Measurements from ENCODE around the gene KIF21B. TPM values are rescaled to one million over a fixed set of nuclear protein-coding genes. Genes with fewer than 3 reads are reported as not detected.
"Not testable (repeated sequence)": the region's sequence is repeated elsewhere in the genome, so short reads cannot be mapped to it uniquely, and the experiment has no call there.

KIF21B gene
- total RNA-seq, 1 experiment from 2014 or later = 0.14 TPM

DNA sequence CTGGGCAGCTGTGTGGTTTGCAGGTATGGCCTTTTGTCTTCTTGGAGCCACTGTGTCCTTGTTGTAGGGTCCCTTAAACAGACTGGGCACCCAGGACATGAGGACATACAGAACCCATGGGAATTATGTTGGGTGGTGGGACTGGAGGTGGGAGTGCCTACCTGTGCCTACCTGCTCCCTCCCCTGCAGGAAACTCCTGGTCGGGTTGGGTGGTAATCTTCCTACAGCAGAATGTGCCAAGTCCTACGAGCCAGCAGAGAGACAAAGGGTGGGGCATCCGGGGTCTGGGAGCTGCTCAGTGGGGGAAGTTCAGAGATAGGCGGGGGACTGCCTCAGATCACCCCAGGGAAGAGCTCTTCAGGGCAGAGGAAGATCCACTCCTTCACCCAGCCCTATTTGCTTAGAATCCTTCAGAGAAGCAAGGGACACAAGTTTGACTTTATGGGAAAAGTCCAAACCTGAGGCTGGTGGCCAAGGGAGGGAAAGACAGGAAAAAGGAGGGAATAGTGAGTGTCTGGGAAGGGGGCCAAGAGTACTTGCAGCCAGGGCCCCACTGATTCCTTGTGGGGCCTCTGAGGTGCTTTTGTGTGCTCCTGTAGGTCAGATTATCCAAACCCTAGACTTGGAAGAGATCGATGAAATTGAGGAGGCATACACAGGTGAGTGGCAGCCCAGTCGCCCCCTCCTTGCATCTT lies 58.3 kb downstream of the KIF21B start:
- no peak for DNase-seq (ENCODE audit: low read depth)
- in situ Hi-C loops (cut with HindIII; ENCODE audit: low pct_unique_long_range_greater_than_20kb, low sequenced_read_pairs) = no loop called here

DNA sequence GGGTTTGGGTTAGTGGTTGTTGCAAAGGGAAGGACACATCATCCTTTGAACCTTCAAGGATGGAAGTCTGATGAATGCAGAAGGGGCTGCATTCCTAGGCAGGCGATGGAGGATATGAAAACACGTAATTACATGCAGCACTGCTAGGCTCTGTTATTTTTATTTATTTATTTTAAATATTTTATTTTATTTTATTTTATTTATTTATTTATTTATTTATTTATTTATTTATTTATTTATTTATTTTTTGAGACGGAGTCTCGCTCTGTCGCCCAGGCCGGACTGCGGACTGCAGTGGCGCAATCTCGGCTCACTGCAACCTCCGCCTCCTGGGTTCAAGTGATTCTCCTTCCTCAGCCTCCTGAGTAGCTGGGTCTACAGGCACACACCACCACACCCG lies 59.6 kb downstream of the KIF21B start:
- in situ Hi-C loops (cut with HindIII; ENCODE audit: low pct_unique_long_range_greater_than_20kb, low sequenced_read_pairs); DNase-seq (ENCODE audit: low read depth): not testable (repeated sequence)

DNA sequence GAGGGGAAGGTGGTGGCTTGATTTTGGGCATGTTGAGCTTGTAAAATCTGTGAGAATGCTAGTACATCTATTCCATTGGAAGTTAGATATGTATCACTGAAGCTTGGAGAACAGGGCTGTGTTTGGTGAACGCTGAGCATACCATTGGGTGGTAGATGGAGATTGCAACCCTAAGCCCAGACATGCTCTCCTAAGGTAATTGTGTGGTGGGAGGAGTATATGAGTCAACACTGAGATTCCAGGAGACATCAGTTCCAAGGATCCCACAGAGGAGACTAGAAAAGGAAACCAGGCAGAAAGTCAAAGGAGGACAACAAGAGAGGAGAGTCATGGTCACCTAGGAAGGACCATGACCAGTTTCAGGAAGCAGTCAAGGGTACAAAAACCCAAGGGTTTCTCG lies 60.4 kb downstream of the KIF21B start:
- DNase-seq (ENCODE audit: low read depth) = no peak
- in situ Hi-C loops (cut with HindIII; ENCODE audit: low pct_unique_long_range_greater_than_20kb, low sequenced_read_pairs) = no loop called here

DNA sequence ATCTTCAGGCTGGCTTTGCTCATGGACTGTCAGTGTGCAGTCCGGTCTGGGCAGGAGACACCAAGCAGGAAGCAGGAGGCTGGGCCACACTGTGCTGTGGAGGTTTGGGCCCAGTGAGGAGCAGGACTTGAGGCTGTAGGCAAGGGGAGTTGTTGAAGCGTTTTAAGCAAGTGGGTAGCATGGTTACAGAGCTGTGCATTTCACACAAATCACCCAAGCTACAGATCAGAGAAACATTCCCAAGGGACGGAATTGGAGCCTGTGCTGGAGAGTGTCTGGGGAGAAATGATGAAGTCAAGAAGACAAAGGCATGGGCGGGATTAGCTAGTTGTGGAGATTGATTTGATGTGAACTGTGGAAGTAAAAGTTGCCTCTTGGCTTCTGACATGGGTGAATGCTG lies 60.9 kb downstream of the KIF21B start:
- no peak for DNase-seq (ENCODE audit: low read depth)
- in situ Hi-C loops (cut with HindIII; ENCODE audit: low pct_unique_long_range_greater_than_20kb, low sequenced_read_pairs) = no loop called here

DNA sequence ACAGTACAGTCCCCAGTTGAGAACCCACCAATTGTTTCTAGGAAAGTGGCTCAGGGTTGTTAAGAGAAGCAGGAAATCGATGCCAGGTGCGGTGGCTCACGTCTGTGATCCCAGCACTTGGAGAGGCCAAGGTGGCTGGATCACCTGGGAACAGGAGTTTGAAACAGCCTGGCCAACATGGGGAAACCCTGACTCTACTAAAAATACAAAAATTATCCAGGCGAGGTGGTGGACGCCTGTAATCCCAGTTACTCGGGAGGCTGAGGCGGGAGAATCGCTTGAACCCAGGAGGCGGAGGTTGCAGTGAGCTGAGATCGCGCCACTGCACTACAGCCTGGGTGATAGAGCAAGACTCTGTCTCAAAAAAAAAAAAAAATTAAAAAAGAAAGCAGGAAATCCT lies 61.4 kb downstream of the KIF21B start:
- in situ Hi-C loops (cut with HindIII; ENCODE audit: low pct_unique_long_range_greater_than_20kb, low sequenced_read_pairs); DNase-seq (ENCODE audit: low read depth): not testable (repeated sequence)

DNA sequence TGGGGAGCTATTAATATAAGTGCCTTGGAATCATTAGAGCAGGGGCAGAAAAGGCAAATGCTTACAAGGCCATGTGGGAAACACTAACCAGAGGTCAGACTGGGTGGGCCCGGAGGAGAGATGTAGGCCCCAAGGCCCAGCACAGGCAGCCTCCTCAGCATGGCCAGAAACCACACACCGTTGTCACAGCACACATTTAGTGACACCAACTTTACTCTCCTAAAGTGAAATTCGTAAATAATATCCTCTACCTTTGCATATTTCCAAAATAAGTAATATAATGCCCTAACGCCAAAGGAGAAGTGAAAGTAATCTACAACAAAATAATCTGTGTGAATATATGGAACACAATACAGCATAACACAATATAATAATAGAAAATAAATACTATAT lies 62.6 kb downstream of the KIF21B start:
- in situ Hi-C loops (cut with HindIII; ENCODE audit: low pct_unique_long_range_greater_than_20kb, low sequenced_read_pairs) = no loop called here
- no peak for DNase-seq (ENCODE audit: low read depth)

DNA sequence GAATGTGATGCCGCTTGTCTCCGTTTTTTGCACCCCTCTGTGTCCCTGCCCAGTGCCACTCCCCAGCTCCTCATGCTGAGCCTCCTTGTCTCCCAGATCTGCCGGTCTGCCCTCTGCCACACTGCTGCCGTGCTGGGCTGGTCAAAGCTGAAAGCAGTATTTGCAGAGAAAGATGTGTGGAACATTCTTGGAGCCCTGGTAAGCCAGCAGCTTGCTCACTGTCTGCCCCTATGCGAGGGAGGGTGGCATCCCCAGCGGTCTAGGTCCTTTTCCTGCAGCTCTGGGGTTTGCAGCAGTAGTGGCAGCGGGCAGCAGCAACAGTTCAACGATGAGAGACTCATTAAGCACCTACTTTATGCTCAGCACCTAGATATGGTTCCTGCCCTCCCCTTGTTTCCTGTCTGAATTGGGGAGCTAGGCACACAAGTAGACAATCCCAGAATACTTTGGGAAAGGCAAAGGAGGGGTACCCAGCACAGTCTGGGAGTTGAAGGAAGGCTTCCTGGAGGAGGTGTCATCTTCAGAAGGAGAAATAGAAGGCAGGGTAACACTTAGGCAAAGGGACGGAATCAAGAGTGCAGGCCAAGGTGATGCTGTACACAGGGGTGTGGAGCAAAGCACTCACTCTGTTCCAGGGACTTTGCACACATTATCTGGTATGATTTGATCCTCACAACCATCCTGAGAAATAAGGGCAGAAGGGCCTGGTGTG lies 63.1 kb downstream of the KIF21B start:
- no peak for DNase-seq (ENCODE audit: low read depth)

DNA sequence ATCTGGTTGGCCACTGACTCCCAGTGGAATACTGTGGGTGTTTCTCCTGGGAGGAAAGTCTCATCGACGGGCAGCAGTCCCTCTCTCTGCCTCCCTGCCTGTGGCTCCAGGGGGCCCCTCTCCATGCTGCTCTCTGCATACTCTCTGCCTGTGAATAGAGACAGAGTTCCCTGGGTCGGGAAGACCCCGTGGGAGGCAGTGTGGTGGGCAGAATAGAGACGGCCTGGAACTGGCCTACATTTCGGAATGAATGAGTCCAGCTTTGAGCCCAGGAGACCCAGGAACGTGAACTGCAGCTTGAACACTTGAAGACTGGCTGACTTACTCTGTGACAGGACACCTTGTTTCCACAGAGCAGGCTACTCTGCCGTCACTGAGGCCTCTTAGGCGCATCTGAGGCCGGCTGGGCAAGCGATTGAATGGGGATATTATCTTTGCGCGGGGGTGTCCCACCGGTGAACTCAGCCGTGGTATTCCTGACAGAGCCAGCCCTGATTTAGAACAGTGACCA lies 64.0 kb downstream of the KIF21B start:
- in situ Hi-C loops (cut with HindIII; ENCODE audit: low pct_unique_long_range_greater_than_20kb, low sequenced_read_pairs) = no loop called here

More for the DNA sequence above, 63.1 kb downstream of the KIF21B start:
- in situ Hi-C loops (cut with HindIII; ENCODE audit: low pct_unique_long_range_greater_than_20kb, low sequenced_read_pairs) = no loop called here

DNA sequence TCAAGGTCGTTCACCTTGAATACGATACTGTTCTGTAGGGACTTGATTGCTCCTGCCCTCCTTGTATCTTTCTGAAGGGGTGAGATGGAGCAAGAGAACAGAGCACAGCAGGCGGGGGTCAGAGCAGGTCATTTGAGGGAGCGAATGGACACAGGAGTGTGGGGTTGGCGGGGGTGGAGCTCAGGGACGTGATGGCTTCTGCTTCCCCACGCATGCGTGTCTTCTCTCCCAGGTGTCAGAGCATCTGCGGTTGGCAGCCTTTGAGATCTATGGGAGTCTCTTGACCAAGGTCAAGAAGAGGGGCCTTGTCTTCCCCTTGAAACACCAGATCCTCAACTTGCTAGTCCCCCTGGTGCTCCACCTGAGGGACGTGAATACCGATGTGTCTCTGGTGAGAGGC lies 64.9 kb downstream of the KIF21B start:
- in situ Hi-C loops (cut with HindIII; ENCODE audit: low pct_unique_long_range_greater_than_20kb, low sequenced_read_pairs) = no loop called here
- no peak for DNase-seq (ENCODE audit: low read depth)

More for the DNA sequence above, 64.0 kb downstream of the KIF21B start:
- no peak for DNase-seq (ENCODE audit: low read depth)

DNA sequence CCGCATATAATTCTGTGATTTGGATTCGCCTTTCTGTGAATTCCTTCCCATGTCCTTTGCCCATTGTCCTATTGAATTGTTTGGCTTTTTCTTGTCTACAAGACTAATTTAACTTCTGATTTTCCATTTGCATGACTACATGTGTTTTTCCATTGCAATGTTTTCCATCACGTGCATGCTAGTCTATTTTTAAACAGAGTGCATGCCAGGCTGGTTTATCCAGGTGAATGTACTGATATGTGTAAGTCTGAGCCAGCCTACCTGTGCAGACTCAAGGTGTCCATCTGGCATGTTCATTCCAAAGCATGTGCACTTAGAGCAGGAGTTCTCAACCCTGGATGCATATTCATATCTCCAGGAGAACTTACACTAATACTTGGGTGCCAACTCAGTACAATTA lies 69.1 kb downstream of the KIF21B start:
- in situ Hi-C loops (cut with HindIII; ENCODE audit: low pct_unique_long_range_greater_than_20kb, low sequenced_read_pairs) = no loop called here

DNA sequence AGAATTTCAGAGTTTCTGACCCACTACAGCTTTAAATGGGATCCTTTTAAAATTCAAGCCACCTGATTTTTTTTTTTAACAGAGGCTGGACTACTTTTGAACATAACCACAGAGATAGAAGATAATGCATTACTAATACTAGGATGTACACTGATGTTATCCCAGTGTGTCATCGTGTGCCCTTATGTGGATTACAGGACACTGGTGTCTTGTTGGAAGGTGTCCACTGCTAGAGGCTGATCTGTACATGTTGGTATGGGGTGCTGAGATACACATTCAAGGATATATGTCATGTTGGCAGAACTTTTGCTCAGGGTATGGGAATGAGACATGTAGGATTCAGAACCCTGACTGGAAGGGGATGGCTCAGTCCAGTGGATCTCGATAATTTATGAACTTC lies 72.5 kb downstream of the KIF21B start:
- in situ Hi-C loops (cut with HindIII; ENCODE audit: low pct_unique_long_range_greater_than_20kb, low sequenced_read_pairs) = no loop called here
- DNase-seq (ENCODE audit: low read depth) = no peak

More for the DNA sequence above, 69.1 kb downstream of the KIF21B start:
- DNase-seq (ENCODE audit: low read depth) = no peak

DNA sequence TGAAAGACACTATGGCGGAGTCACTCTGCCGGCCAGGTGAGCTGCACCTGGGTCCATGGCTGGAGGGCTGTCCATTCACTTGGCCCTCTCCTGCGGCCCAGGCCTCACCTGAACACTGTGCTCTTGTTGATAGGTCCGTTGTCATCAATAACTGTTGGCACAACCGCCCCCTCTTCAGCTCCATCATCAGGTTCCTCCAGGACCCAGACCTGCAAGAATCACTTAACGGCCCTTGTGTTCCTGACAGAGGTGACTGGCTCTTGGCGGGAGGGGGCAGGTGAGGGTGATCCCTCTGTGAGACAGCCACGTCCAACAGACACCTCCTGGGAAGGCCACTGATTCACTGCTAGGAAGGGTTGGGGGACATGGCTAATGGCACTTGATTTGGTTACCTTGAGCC lies 73.9 kb downstream of the KIF21B start:
- in situ Hi-C loops (cut with HindIII; ENCODE audit: low pct_unique_long_range_greater_than_20kb, low sequenced_read_pairs) = no loop called here
- DNase-seq (ENCODE audit: low read depth) = no peak

DNA sequence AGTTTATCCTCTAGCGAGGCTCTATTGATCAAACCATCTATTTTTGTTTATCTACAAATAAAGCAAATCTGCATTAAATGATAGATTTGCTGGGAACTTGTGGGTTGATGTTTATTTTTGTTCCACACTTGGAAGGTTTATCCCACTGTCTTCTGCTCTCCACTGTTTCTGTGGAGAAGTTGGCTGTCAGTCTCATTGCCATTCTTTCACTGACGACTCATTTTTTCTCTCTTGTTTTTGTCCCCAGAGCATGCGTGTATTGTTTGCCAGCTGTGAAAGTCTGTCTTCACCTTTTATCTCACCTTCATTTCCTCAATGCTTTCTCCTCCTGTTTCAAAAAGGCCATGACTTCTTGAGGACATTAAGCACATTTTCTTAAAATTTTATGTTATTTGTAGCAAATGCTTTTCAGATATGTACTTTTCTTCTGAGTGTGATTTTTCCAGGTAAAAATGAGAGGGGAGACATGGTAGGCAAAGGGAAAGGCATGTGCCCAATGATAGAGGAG lies 76.4 kb downstream of the KIF21B start:
- DNase-seq (ENCODE audit: low read depth) = no peak
- in situ Hi-C loops (cut with HindIII; ENCODE audit: low pct_unique_long_range_greater_than_20kb, low sequenced_read_pairs) = no loop called here

DNA sequence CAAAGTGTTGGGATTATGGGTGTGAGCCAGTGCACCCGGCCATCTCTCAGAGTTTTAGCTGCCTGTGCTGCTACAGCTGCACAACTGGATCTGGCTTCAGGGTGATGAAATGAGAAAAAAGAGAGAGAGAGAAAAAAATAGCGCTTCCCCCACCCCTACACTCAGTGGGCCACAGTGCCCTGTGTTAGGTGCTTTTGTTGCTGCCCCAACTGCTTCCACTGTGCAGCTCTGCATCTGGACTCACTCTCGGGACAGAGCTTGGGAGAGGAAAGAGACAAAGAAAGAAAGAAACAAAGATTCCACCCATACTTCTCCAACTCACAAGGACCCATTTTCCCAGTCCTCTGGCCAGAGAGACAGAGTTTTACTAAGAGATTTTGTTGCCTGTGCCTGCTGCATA lies 78.4 kb downstream of the KIF21B start:
- no peak for DNase-seq (ENCODE audit: low read depth)
- in situ Hi-C loops (cut with HindIII; ENCODE audit: low pct_unique_long_range_greater_than_20kb, low sequenced_read_pairs) = no loop called here

DNA sequence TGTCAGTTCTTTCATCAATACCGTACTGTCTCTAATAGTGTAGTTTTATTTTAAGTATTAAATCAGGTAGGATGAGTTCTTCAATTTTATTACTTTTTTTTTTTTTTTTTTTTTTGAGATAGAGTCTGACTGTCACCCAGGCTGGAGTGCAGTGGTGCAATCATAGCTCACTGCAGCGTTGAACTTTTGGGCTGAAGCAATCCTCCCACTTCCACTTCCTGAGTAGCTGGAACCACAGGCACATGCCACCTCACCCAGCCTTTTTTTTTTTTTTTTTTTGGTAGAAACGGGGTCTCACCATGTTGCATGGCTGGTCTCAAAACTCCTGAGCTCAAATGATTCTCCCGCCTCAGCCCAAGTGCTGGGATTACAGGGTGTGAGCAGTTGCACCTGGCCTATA lies 84.6 kb downstream of the KIF21B start:
- in situ Hi-C loops (cut with HindIII; ENCODE audit: low pct_unique_long_range_greater_than_20kb, low sequenced_read_pairs) = no loop called here
- DNase-seq (ENCODE audit: low read depth) = no peak

DNA sequence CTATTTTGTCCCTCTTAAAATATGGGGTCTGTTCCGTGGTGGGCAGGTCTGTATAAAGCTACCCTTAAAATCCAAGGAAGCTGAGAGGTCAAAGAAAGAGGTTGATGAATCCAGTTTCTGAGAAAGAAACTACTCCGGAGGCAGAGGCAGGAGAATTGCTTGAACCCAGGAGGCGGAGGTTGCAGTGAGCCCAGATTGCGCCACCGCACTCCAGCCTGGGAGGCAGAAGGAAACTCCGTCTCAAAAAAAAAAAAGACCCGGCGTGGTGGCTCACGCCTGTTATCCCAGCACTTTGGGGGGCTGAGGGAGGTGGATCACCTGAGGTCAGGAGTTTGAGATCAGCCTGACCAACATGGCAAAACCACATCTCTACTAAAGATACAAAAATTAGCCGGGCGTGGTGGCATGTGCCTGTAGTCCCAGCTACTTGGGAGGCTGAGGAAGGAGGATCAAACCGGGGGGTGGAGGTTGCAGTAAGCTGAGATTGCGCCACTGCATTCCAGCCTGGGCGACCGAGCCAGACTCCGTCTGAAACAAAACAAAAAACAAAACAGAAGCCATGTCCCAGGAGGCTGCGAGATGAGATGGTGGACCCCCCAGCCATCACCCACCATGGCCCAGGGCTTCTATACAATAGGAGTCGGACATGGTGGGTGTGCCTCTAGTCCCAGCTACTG lies 88.1 kb downstream of the KIF21B start:
- in situ Hi-C loops (cut with HindIII; ENCODE audit: low pct_unique_long_range_greater_than_20kb, low sequenced_read_pairs); DNase-seq (ENCODE audit: low read depth): not testable (repeated sequence)

DNA sequence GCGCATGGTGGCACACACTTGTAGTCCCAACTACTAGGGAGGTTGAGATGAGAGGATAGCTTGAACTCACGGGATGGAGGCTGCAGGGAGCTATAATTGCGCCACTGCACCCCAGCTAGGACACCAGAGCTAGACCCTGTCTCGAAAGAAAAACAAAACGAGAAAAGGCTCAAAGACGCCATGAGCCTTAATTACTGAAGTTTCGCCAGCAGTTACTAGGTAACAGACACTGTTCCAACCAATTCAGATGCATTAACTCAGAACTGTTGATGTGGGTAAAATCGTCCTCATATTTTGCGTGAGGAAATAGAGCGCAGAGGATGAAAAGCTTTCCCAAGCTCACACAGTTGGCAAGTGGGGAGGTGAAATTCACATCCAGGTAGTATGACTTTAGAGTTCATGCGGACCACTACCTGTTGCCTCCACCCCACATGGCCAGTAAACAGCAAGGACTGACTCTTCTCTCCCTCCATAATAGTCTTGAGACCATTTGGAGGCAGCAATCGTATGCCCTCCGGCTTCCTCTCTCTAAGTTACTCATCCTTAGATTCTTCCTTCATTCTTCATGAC lies 88.8 kb downstream of the KIF21B start:
- in situ Hi-C loops (cut with HindIII; ENCODE audit: low pct_unique_long_range_greater_than_20kb, low sequenced_read_pairs) = no loop called here
- no peak for DNase-seq (ENCODE audit: low read depth)

DNA sequence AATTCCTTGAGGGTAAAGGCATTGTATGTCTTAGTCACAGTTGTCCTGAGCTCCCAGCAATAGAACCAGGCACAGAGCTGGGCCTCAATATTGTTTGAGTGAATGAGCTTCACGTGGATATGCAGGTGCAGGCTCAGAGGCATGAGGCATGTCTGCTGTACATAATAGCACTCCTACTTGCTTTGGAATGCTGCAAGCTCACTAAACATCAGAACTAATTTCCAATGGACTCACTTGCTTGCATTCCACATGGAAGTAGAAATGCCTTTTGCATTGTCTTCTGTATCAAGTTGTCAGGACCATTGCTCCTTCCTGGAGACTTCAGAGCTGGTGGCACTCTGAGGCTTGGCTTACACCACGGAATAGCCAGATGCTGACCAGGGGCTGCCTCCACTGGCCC lies 91.7 kb downstream of the KIF21B start:
- in situ Hi-C loops (cut with HindIII; ENCODE audit: low pct_unique_long_range_greater_than_20kb, low sequenced_read_pairs) = no loop called here
- DNase-seq (ENCODE audit: low read depth) = no peak

DNA sequence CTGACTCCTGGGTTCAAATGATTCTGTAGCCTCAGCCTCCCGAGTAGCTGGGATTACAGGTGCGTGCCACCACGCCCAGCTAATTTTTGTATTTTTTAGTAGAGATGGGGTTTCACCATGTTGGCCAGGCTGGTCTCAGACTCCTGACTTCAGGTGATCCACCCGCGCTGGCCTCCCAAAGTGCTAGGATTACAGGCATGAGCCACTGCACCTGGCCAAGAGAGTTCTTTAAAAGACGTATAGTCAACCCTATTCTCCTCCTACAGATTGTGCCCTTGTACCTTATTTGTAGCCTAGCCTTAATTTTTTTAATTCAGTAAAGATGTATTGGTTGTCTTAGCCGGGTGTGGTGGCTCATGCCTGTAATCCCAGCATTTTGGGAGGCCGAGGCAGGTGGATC lies 93.2 kb downstream of the KIF21B start:
- DNase-seq (ENCODE audit: low read depth); in situ Hi-C loops (cut with HindIII; ENCODE audit: low pct_unique_long_range_greater_than_20kb, low sequenced_read_pairs): not testable (repeated sequence)

All from Caki2 (cell line).